GM19193 (cell line): ENCODE results near the gene ADD2.

Experiments used
- POLR2A ChIP-seq: IDR thresholded peaks from 4 replicates; pipeline ENCODE4 v1.6.1; 2011; ENCODE audit not compliant: insufficient read depth, insufficient read length; ENCODE audit errors: extremely low read depth

Gene ADD2

DNA sequence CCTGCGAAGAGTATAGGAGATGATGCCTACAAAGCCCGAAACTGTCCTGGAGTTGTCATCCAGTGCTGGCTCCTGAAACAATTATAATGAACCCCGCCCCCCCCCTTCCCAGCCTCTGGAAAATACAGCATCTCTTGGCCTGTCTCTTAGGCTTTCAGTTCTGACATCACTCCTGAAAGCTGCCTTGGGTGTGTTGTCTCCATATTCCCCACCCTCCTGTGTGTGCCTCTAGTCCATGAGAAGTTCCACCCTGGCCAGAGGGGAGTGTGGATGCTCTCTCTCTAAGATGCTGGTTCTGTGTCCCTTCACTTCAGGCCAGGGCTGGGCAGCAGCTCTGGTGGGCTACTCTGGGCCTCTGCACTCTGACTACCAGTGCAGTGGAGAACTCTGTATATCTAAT, 155.4 kb downstream of the ADD2 start:
- no peak for TF ChIP-seq POLR2A

DNA sequence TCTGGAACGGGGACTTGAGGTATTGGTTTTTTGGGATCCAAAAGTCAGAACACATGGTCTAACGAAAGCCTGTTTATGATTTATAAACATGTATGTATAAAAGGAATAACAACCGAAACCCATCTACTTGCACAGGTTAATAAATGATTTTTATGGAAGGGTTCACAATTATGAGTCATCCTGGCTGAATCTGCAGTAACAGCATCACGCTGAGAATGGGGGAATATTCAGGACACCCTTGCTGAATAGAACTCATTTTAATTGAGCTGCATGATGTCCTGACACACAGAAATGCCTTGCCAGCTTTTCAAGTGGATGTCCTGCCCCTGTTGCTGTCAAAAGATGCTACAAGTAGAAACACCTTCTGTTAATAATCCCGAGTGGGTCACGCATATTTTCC, 159.6 kb downstream of the ADD2 start:
- no peak for TF ChIP-seq POLR2A

DNA sequence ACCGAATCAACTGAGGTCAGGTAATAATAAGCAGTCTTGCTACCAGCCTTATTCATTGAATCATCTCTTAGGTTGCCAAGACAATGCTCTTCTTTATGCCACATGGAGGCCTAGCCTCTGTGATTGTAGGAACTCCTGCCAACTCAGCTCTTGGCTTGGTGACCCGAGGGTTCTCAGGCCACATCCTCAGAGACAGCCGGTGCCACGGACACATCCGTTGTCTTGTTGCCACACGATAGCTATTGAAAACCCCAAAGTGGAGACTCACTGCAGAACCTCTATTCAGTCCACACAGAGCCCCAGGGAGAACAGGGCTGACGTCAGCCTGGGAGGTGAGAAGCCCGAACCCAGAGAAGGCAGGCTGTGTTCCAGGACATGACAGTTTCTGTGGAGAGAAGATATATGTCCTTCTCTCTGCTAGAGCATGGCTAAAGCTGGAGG, 160.9 kb downstream of the ADD2 start:
- TF ChIP-seq POLR2A: no peak
